Coronary artery (tissue), 2 donors: ENCODE measurements around the gene NNT.
"Not testable (repeated sequence)": the region's sequence is repeated elsewhere in the genome, so short reads cannot be mapped to it uniquely, and the experiment has no call there.

Experiments
- DNase-seq: peaks from one replicate; pipeline ENCODE4 v3.0.0-alpha.2; 2017; ENCODE audit warnings: low spot score
- H3K27ac ChIP-seq, 2 donors: fragments of 200-600 bp; sonication (generic); one replicate each; pipeline ENCODE4 v1.5.1; 2016 to 2019
- H3K4me3 ChIP-seq: fragments of 200-600 bp; sonication (generic); 2 replicates; pipeline ENCODE4 v1.5.1; 2016; ENCODE audit warnings: mild to moderate bottlenecking, moderate library complexity
- CTCF ChIP-seq: fragments of 200-600 bp; sonication (generic); IDR thresholded peaks from one replicate; pipeline ENCODE4 v1.5.1; 2019; ENCODE audit warnings: antibody characterized with exemption

The NNT gene

GRCh38 chr5:43649256-43649655 lies 46.3 kb downstream of the NNT start:
- no peak for DNase-seq
- no peak for TF ChIP-seq CTCF
- H3K27ac ChIP-seq: peak overlapping the region in 1 of 2 donors; percentile 77
- no peak overlapping the region for H3K4me3 ChIP-seq

- H3K4me3 ChIP-seq: no peak overlapping the region
- DNase-seq: no peak
- TF ChIP-seq CTCF: no peak
- H3K27ac ChIP-seq: no peak overlapping the region
These were observed 49.7 kb downstream of the NNT start for GRCh38 chr5:43652537-43653302.

- Histone ChIP-seq H3K4me3 (no peak overlapping the region), H3K27ac (no peak overlapping the region)
- DNase-seq: no peak
- TF ChIP-seq CTCF: no peak
These were observed 55.5 kb downstream of the NNT start for GRCh38 chr5:43658509-43658908.

GRCh38 chr5:43659075-43659474 lies 56.1 kb downstream of the NNT start:
- TF ChIP-seq CTCF: no peak
- no peak for DNase-seq
- Histone ChIP-seq H3K27ac (no peak overlapping the region), H3K4me3 (no peak overlapping the region)

- Histone ChIP-seq H3K27ac (no peak overlapping the region), H3K4me3 (no peak overlapping the region)
- no peak for TF ChIP-seq CTCF
- DNase-seq: no peak
These were observed 58.1 kb downstream of the NNT start for GRCh38 chr5:43661102-43661501.

GRCh38 chr5:43663916-43664315 lies 60.9 kb downstream of the NNT start:
- Histone ChIP-seq H3K4me3 (no peak overlapping the region), H3K27ac (no peak overlapping the region)
- DNase-seq: no peak
- no peak for TF ChIP-seq CTCF

GRCh38 chr5:43664501-43665040 lies 61.6 kb downstream of the NNT start:
- Histone ChIP-seq H3K4me3 (no peak overlapping the region), H3K27ac (no peak overlapping the region)
- no peak for TF ChIP-seq CTCF
- DNase-seq: no peak

- DNase-seq, H3K4me3 ChIP-seq, H3K27ac ChIP-seq: not testable (repeated sequence)
These were observed 62.8 kb downstream of the NNT start for GRCh38 chr5:43665749-43666148.

GRCh38 chr5:43666728-43667127 lies 63.7 kb downstream of the NNT start:
- not testable (repeated sequence) for H3K27ac ChIP-seq, H3K4me3 ChIP-seq, DNase-seq

- H3K27ac ChIP-seq, DNase-seq, H3K4me3 ChIP-seq: not testable (repeated sequence)
These were observed 64.4 kb downstream of the NNT start for GRCh38 chr5:43667379-43667778.
